SW480 (cell line): ENCODE results near the gene NUP210.
A peak's percentile ranks its signal among the peaks of the same experiment; 100 is the strongest.
"Not testable (repeated sequence)": the region's sequence is repeated elsewhere in the genome, so short reads cannot be mapped to it uniquely, and the experiment has no call there.

Source experiments
- DNase-seq: peaks from one replicate; pipeline ENCODE4 v3.0.0-alpha.2; 2016; ENCODE audit warnings: low spot score

NUP210 gene

DNA sequence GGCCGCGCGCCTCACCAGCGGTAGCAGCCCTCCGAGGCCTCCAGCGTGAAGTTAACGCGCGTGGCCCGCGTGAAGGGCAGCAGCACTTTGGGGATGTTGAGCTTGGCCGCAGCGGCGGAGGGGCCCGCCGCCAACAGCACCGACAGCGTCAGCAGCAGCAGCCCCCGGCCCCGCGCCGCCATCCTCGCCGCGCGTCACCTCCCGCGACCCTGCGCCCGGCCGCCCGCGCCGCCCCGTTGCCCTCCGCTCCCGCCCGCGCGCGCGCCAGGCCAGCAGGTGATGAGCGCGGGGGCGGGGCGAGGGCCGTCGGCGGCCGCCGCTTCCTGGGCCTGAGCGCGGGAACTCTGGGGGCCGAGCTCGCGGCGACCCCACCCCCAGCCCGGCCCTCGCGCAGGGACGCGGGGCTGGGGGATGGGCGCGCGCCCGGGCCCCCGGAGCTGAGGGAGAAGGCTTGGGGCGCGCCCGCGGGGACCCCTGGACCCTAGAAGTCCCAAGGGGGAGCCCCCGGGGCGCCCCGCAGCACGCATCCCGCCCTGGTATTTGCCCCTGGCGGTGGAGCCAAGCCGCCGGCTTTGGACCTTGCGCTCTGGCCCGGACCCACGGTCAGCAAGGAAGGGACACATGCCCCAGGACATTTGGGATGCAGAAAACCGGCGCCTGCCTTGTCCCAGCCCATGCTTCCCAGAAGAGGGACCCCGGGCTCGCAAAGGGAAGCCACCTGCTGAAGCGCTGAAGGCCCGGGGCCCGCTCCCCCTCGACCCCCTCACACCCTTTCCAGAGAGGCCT, at the start of gene NUP210:
NUP210 (minus strand) TSS at position 278 of the 786 bp plus-strand sequence; CDS start at position 182, 96 bp downstream.
- peak; percentile 49 for DNase-seq

DNA sequence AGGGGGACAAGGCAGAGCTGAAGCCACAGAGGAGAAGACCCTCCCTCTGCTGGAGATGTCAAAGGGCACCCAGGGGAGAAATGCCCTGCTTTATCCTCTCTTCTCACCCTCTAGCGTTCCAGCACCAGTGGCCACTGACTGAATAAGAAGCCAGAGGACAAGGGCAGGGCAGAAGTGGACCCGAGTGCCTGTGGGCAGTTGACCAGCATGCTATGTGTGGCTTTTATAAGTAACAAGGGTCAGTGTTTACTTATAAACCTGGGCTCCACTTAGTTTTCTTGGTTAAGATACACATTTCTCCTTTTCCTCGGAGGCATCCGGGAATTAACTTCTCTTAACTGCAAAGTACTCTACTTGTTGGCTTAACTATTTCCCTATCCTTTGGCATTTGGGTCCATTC, 46.7 kb upstream of the NUP210 start:
- no peak for DNase-seq

DNA sequence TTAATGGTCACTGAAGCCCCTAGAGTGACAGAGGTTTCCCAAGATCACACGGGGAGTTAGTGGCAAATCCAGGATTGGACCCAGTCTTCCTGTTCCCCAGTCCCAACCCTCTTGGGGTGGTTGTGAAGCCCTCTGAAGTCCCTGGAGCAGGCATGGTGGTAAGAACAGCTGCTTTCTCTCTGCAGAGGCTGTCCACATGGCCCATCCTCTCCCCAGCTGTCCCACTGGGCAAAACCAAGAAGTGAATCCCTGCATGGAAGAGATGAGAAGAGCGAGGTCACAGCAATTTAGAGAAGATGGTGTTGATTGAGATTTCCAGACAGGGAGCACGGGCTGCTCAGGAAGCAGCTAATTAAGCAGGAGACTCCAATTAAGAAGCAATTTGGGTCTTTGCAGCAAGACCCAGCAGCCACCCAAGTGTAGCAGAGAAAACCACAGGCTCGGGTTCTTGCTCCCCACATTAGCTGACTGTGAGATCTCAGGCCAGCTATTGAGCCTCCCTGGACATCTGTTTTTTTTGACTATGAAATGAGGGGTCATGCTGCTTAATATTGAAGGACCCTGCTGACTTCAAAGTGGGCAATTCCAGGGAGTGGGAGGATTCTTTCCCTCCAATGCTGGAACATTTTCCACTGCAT, 45.2 kb upstream of the NUP210 start:
- DNase-seq: no peak

DNA sequence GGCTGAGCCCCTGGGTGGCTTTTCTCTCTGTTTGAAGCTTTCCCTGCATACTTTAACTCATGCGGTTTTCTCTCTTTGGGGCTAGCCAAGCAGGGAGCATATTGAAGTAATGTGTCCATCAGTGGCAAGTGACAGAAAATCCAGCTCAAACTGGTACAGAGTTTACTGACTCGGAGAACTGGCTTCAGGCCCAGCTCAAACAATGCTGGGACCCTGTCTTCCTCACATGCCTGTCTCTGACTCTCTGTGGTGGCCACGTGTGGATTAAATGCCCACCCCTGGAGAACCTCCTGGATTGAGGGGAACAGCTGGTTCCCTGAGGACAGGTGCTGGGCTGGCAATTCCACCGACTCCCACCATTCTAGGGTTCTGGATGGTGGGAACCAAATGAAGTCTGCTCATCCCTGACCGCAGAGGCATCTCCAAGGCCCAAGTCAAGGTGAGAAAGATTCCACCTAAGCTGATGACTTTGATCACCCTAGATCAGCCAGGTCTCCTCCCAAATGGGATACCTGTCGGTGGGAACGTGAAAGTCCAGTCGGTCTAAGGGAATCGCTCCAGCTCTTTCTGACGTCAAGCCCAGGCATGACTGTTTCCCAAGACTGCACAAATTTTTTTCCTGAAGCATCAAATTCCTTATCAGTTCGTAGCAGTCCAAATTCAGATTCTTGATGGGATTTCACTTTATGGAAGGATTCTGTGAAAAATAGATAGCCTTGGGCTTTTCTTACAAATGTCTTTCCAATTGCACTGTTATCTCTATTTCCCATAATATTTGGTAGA, 43.7 kb upstream of the NUP210 start:
- no peak for DNase-seq

DNA sequence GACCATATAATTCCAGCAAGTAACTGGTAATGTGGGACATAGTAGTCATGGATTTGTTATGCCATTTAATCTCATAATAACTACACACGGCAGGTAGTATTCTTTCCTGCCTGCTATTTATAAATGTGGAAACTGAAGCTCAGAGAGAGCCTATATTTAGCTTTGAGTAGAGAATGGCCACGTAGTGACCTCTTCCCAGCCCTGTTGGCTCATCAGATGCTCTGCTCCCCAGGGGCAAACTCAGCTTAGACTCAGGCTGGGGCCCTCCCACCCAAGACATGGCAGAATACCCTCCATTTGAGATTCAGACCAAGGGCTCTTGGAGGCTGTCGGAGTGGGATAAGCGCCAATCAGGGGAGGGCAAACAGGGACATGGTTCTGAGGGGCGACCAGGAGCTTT, 42.7 kb upstream of the NUP210 start:
- no peak for DNase-seq

DNA sequence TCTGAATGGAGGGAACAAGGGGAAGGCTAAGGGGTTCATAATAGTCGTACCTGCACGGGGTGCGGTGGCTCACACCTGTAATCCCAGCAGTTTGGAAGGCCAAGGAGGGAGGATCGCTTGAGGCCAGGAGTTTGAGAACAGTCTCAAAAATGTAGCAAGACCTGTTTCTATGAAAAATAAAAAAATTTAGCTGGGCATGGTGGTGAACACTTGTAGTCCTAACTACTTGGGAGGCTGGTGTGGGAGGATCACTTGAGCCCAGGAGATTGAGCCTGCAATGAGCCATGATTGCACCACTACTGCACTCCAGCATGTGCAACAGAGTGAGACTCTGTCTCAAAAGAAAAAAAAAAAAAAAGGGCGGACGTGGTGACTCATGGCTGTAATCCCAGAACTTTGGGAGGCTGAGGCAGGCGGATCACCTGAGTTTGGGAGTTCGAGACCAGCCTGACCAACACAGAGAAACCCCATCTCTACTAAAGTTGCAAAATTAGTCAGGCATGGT, 42.1 kb upstream of the NUP210 start:
- DNase-seq: no peak

DNA sequence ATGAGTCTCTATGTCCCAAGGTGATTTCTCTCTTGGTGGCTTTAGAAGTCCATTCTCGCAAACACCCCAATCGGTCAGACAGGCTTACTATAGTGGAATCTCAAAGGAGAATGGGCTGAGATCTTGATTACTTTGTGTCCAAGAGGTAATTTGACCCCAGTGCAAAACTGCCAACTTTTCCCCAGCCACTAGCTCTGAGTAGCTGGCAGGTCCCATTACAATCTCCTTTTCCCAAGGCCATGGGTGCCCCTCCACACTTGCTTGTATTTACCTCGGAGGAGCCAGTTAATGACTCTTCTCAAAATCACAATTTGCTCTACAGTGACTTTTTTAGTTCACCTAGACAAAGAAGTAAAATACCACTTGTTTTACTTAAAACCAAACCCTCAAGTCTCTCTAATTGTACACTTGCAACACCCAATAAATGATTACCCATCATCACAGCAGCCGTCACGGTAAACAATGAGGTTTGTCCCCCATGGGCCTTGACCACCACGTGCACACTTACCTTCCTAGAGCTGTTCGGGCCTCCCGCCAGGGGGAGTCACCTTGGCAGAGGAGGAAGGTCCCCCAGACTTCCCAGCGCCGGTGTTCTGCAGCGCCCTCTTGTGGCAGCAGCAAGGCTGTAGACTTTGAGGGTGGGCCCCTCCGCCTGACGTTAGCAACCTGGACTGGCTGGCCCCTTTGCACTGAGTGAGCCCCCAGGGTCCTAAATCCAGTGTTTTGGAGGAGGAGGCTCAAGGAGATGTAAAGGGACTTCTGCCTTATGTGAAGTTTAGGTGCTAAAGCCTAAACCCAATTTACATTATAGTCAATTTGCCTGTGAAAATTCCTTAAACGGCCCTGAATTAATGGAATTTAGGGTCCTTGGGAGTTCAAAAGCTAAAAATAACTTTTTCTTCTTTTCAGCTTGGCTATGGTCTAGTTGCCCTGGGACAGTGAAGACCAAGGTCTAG, 41.3 kb upstream of the NUP210 start:
- DNase-seq: no peak

DNA sequence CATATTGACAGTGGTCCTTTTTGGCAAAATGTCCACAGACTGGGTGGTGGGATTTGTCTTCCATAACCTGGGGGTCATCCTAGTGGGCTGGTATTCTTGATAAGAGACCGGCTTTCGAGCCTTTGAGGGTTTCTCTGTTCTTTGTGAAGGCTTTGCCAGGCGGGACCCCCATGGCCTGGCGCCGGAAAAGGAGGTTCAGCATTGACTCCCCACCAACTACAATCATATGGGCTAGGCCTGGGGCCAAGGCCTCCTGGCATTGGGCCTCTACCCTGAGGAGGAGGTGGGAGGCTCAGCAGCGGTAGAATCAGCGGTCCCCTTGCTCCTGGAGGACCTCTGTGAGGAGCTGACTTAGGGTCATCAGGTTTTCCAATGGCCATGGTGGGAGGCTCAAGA, 40.2 kb upstream of the NUP210 start:
- no peak for DNase-seq

DNA sequence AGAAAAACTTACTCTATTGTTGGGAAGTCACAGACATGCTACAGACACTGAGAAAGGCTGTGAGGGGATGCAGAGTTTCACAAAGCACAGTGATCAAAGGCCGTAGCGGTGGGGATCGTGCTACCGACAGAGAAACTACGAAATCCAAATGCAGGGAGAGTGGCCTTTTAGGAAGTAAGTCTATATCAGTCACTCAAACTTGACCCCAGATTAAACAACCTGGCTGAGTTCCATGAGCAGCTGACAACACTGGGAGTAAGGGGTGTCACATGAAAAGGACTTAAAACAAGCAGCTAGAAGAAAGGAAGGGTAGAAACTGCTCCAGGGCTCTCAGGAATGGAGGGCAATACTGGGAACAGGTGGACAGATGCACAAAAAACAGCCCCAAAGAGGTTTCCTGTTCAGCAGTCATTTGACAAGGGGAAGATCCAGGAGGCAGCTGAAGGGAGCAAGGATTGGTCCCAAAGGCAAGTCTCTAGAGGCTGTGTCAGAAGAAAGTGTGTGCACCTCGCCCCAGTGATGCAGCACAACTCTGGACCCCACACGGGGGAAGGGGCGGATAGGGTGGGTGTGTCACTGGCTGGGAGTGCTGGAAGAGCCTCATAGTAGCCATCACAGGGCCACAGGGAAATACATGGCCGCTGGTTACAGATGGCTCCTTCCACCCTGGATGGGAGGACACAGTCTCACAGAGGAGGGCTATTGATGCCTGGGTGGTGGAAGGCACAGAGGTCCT, 39.7 kb upstream of the NUP210 start:
- no peak for DNase-seq

DNA sequence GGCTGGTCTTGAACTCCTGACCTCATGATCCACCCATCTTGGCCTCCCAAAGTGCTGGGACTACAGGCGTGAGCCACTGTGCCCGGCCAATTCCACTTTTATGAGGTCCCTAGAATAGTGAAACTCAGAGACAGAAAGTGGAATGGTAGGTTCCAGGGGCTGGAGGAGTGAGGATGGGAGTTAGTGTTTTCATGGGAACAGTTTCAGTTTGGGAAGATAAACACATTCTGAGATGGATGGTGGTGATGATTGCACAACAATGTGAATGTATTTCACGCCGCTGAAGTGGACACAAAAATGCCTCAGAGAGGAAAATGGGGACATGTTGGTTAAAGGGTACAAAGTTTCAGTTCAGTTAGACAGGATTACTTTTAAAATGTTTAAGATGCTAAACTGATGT, 37.5 kb upstream of the NUP210 start:
- DNase-seq: no peak

DNA sequence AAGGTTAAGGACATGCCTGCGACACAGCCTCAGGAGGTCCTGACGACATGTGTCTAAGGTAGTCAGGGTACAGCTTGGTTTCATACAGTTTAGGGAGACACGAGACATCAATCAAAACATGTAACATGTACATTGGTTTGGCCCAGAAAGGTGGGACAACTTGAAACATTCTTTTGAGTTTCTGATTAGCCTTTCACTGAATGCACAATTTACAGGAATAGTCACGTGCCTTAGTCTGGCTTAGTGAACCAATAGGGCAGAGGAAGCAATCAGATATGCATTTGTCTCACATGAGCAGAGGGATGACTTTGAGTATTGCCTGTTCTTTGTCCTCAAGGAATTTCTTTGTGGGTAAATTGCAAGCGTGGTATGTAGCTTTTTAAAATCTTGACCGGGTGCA, 35.5 kb upstream of the NUP210 start:
- DNase-seq: no peak

DNA sequence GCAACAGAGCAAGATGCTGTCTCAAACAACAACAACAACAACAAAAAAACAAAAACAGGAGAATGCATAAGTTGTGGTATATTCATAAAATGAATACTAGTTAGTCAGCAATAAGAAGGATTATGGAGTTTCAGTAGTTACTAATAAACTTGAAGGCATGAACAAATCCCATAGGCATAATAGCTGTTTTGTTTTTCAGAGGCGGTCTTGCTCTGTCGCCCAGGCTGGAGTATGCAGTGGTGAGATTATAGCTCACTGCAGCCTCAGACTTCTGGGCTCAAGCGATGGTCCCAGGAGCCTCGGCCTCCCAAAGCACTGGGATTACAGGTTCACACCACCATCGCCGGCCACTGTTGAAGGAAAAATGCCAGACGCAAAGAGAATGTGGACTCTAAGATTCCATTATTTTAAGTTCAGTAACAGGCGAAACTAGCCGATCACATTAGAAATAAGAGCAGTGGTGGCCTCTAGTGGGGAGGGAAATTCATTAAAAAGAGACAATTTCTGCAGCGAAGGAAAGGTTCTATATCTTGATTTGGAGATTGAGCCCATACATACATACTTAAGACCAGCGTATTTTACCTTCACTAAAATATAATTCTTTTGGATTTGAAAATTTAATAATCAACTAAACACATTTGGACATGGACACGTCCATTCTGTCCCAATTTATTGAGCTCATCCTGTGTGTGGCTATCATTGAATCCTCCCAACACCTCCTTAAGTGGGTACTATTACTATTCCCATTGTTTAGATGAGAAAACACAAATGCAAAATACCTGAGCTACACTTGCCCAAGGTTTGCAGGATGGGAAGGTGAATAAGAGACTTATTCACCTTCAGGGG, 32.6 kb upstream of the NUP210 start:
- peak; percentile 64 for DNase-seq

DNA sequence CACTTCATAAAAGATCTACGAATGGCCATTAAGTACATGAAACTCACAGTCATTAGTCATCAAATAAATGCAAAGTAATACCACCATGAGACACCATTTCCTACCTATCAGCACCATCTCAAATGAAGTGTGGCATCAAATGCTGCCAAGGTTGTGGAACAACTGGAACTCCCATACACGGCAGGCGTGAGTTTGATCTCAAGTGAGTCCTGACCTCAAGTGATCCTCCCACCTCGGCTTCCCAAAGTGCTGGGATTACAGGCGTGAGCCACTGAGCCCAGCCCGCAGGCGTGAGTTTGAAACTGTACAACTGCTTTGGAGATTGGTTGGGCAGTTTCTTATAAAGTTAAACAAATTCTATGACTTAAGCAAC, 31.2 kb upstream of the NUP210 start:
- DNase-seq: peak; percentile 41

DNA sequence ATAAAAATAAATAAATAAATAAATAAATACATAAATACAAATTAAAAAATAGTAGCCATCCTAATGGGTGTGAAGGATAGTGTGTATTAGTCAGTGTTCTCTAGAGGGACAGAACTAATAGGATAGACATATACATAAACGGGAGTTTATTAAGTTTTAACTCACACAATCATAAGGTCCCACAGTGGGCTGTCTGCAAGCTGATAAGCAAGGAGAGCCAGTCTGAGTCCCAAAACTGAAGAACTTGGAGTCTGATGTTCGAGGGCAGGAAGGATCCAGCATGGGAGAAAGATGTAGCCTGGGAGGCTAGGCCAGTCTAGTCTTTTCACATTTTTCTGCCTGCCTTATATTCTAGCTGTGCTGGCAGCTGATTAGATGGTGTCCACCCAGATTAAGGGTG, 22.8 kb upstream of the NUP210 start:
- DNase-seq: not testable (repeated sequence)

DNA sequence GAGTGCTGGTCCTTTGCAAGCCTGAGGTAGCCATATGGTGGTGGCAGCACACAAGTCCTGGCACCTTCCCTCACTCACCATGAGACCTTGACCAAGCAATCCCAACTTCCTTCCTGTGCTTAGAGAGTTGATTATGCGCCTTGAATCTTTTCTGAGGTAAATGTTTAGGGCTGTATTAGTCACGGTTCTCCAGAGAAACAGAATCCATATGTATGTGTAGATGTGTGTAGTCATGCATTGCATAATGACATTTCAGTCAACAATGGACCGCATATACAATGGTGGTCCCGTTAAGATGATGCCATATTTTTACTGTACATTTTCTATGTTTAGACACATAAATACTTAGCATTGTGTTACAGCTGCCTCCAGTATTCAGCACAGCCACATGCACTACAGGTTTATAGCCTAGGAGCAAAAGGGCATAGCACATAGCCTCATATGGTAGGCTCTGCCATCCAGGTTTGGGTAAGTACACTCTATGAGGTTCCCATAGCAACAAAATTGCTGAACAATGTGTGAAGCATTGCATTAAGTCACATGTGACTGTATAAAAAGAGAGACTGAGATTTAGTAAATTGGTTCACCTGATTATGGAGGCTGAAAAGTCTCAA, 20.2 kb upstream of the NUP210 start:
- DNase-seq: no peak

DNA sequence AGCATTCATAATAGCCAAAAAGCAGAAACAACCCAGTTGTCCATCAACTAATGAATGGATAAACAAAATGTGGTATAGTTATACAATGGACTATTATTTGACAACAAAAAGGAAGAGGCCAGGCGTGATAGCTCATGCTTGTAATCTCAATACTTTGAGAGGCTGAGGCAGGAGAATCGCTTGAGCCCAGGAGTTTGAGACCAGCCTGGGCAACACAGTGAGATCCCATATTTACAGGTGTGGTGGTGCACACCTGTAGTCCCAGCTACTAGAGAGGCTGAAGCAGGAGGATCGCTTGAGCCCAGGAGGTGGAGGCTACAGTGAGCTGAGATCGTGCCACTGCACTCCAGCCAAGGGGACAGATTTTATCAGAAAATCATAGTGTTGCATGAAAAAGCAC, 16.1 kb upstream of the NUP210 start:
- not testable (repeated sequence) for DNase-seq

DNA sequence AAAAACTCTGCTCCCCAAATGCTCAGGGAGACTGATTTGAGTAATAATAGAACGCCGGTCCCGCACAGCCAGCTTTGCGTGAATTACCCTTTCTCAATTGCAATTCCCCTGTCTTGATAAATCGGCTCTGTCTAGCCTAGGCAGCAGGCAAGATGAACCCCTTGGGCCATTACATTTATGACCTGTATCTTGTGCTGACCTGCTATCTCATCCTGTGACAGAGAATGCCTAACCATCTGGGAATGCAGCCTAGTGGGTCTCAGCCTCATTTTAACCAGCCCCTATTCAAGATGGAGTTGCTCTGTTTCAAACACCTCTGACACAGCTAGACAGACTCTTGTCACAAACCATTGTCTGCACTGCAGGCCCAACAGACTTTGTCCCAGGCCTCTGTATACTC, 13.8 kb upstream of the NUP210 start:
- DNase-seq: no peak

DNA sequence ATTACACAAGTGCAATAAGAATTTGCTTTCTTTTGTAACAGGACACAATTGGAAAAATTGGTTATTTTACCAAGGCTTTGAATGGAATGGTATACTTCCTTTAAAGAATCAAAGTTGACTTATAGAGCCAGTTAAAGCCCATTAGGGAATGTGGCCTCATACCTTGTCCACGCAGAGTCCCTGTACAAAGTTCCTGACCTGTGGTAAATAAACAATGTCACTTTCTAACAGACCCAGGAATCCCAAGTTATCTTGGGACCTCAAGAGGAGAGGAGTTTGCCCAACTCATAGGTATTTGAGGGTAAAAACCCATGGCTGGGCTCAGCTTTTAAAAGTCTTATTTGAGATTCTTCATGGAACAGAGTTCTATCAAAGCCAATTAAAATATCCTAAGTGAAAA, 12.0 kb upstream of the NUP210 start:
- no peak for DNase-seq

DNA sequence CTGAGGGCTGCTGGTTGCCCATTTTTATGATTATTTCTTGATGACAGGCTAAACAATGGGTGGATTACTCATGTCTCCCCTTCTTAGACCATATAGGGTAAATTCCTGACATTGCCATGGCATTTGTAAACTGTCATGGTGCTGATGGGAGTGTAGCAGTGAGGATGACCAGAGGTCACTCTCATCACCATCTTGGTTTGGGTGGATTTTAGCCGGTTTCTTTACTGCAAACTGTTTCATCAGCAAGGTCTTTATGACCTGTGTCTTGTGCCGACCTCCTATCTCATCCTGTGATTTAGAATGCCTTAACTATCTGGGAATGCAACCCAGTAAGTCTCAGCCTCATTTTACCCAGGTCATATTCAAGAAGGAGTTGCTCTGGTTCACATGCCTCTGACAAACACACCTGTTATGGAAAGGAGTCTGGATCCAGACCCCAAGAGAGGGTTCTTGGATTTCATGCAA, 10.3 kb upstream of the NUP210 start:
- DNase-seq: not testable (repeated sequence)
